ENCODE measurements around the gene ITGBL1. TPM values are rescaled to one million over a fixed set of nuclear protein-coding genes. Genes with fewer than 3 reads are reported as not detected.

ITGBL1 gene
- total RNA-seq, 1 experiment from 2014 or later, result 0.22 TPM

DNA sequence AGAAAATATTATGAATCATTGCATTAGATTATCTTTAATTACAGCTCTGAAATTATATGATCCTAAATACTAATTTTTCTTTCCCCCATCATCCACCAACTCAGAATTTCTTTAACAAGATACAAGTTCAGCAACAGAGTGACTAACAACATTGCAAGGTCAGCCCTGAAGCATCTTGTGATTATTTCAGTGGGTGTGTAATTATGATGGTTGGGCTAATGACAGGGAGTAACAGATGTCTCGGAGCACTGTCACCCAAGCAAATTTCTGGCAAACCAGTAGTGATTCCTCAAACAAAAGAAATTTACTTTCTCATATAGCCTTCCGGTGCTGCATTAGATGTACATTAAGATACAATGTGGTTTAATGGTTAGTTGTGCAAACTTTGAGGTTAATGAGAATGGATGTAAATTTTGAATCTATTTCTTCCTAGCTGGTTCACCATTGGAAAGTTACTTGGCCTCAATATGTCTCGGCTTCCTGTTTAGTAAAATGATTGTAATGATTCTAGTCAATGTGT, 238.9 kb downstream of the ITGBL1 start:
- no peak for ATAC-seq
- H3K4me3 Mint-ChIP-seq, result no peak overlapping the region
- H3K9me3 Mint-ChIP-seq, result no peaks in the 10 kb centered on the region
- no peaks in the 10 kb centered on the region for H3K4me1 Mint-ChIP-seq
- TF ChIP-seq FOXP4 (CRISPR knock-in tag; IDR thresholded peaks at IDR 0.05) (no peak), ZNF416 (CRISPR knock-in tag; IDR thresholded peaks at IDR 0.05) (no peak), CDX4 (CRISPR knock-in tag; IDR thresholded peaks at IDR 0.05; ENCODE audit: borderline replicate concordance) (no peak), RORB (CRISPR knock-in tag; IDR thresholded peaks at IDR 0.05) (no peak), CTCF (IDR thresholded peaks at IDR 0.05) (no peak)
- H3K27ac Mint-ChIP-seq, result no peak overlapping the region
- ChIA-PET POLR2A (no interaction called here), CTCF (no interaction called here)
- H3K36me3 Mint-ChIP-seq, result no peaks in the 10 kb centered on the region
- H3K27me3 Mint-ChIP-seq (ENCODE audit: low read depth), result no peaks in the 10 kb centered on the region
- DNase-seq (ENCODE audit: low spot score), result no peak

DNA sequence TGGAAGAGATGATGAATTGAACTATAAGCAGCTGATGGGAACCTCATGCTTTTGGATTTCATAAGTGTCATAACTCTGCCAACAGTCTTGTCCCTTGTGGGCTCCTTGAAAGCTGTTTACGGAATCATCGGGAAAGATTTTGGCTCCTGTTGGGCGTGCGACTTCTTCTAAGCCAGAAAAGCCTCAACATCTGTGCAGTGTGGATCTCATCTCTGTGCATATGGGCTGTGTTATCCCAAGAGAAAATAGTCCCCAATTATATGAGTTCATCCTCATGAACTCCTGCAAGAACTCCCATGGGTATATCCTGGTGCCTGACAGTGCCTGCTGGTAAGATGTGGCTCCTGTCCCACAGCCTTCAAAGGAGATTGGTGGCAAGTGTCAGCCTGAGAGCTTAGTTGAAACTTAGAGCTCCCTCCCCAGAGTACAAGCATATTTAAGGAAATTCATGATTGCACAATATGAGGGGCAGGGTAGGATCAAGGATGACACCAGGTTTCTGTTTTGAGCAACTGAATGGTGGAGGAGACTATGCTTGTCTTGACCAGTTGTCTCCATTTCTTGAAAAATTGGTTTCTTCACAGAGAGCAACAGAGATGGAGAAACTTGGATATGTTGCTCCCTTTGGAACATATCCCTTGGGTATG, 243.5 kb downstream of the ITGBL1 start:
- H3K9me3 Mint-ChIP-seq, result no peaks in the 10 kb centered on the region
- no peak overlapping the region for H3K27ac Mint-ChIP-seq
- H3K4me1 Mint-ChIP-seq, result no peaks in the 10 kb centered on the region
- ChIA-PET POLR2A (no interaction called here), CTCF (no interaction called here)
- no peaks in the 10 kb centered on the region for H3K36me3 Mint-ChIP-seq
- ATAC-seq, result no peak
- no peak overlapping the region for H3K4me3 Mint-ChIP-seq
- no peak for DNase-seq (ENCODE audit: low spot score)
- H3K27me3 Mint-ChIP-seq (ENCODE audit: low read depth), result no peaks in the 10 kb centered on the region
- TF ChIP-seq FOXJ3 (CRISPR knock-in tag; IDR thresholded peaks at IDR 0.05; ENCODE audit: borderline replicate concordance), result no peak
- TF ChIP-seq ZNF671 (CRISPR knock-in tag; IDR thresholded peaks at IDR 0.05), result no peak
- no peak for TF ChIP-seq RELA (CRISPR knock-in tag; IDR thresholded peaks at IDR 0.05; ENCODE audit: borderline replicate concordance)
- no peak for TF ChIP-seq ZNF396 (CRISPR knock-in tag; IDR thresholded peaks at IDR 0.05; ENCODE audit: borderline replicate concordance)
- no peak for TF ChIP-seq ZNF138 (CRISPR knock-in tag; conservative IDR thresholded peaks at IDR 0.05)
- TF ChIP-seq, protein P1, sequence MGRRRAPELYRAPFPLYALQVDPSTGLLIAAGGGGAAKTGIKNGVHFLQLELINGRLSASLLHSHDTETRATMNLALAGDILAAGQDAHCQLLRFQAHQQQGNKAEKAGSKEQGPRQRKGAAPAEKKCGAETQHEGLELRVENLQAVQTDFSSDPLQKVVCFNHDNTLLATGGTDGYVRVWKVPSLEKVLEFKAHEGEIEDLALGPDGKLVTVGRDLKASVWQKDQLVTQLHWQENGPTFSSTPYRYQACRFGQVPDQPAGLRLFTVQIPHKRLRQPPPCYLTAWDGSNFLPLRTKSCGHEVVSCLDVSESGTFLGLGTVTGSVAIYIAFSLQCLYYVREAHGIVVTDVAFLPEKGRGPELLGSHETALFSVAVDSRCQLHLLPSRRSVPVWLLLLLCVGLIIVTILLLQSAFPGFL (CRISPR knock-in tag; IDR thresholded peaks at IDR 0.05; ENCODE audit: borderline replicate concordance), result no peak
- TF ChIP-seq CREB1 (CRISPR knock-in tag; IDR thresholded peaks at IDR 0.05), result no peak
- no peak for TF ChIP-seq ZNF219 (CRISPR knock-in tag; IDR thresholded peaks at IDR 0.05; ENCODE audit: borderline replicate concordance)
- TF ChIP-seq HMGXB4 (CRISPR knock-in tag; IDR thresholded peaks at IDR 0.05), result no peak
- TF ChIP-seq ZBTB21 (CRISPR knock-in tag; IDR thresholded peaks at IDR 0.05; ENCODE audit: borderline replicate concordance), result no peak
- no peak for TF ChIP-seq SMAD3 (CRISPR knock-in tag; IDR thresholded peaks at IDR 0.05; ENCODE audit: borderline replicate concordance)
- TF ChIP-seq, protein P2, sequence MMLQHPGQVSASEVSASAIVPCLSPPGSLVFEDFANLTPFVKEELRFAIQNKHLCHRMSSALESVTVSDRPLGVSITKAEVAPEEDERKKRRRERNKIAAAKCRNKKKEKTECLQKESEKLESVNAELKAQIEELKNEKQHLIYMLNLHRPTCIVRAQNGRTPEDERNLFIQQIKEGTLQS (CRISPR knock-in tag; conservative IDR thresholded peaks at IDR 0.05), result no peak
- TF ChIP-seq, protein P3, sequence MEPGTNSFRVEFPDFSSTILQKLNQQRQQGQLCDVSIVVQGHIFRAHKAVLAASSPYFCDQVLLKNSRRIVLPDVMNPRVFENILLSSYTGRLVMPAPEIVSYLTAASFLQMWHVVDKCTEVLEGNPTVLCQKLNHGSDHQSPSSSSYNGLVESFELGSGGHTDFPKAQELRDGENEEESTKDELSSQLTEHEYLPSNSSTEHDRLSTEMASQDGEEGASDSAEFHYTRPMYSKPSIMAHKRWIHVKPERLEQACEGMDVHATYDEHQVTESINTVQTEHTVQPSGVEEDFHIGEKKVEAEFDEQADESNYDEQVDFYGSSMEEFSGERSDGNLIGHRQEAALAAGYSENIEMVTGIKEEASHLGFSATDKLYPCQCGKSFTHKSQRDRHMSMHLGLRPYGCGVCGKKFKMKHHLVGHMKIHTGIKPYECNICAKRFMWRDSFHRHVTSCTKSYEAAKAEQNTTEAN (CRISPR knock-in tag; IDR thresholded peaks at IDR 0.05), result no peak
